ENCODE measurements around the gene KAT2B.
"Not testable (repeated sequence)": the region's sequence is repeated elsewhere in the genome, so short reads cannot be mapped to it uniquely, and the experiment has no call there.

DNA sequence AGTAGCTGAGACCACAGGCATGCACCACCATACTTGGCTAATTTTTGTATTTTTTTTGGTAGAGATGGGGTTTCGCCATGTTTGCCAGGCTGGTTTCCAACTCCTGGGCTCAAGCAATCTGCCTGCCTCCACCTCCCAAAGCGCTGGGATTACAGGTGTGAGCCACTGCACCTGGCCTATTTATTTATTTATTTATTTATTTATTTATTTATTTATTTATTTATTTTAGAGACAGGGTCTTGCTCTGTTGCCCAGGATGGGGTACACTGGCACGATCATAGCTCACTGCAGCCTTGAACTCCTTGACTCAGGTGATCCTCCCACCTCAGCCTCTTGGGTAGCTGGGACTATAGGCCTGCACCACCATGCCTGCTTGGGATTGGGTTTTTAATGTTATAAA, 4.9 kb downstream of the KAT2B start:
- TF ChIP-seq, protein P1, sequence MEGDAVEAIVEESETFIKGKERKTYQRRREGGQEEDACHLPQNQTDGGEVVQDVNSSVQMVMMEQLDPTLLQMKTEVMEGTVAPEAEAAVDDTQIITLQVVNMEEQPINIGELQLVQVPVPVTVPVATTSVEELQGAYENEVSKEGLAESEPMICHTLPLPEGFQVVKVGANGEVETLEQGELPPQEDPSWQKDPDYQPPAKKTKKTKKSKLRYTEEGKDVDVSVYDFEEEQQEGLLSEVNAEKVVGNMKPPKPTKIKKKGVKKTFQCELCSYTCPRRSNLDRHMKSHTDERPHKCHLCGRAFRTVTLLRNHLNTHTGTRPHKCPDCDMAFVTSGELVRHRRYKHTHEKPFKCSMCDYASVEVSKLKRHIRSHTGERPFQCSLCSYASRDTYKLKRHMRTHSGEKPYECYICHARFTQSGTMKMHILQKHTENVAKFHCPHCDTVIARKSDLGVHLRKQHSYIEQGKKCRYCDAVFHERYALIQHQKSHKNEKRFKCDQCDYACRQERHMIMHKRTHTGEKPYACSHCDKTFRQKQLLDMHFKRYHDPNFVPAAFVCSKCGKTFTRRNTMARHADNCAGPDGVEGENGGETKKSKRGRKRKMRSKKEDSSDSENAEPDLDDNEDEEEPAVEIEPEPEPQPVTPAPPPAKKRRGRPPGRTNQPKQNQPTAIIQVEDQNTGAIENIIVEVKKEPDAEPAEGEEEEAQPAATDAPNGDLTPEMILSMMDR (IDR thresholded peaks at IDR 0.05; ENCODE audit: poor library complexity, severe bottlenecking): not testable (repeated sequence)
- not testable (repeated sequence) for TF ChIP-seq MXI1 (conservative IDR thresholded peaks at IDR 0.05; ENCODE audit: poor library complexity, severe bottlenecking); POLR2AphosphoS5 (IDR thresholded peaks at IDR 0.05); EP300 (conservative IDR thresholded peaks at IDR 0.05; ENCODE audit: poor library complexity, severe bottlenecking); RAD21 (conservative IDR thresholded peaks at IDR 0.05); EZH2 (IDR thresholded peaks at IDR 0.05; ENCODE audit: borderline replicate concordance, insufficient read depth, low read length, poor library complexity, severe bottlenecking); TAF1 (IDR thresholded peaks at IDR 0.05; ENCODE audit: low read depth); SMC3 (conservative IDR thresholded peaks at IDR 0.05; ENCODE audit: poor library complexity)
- TF ChIP-seq, protein P2, sequence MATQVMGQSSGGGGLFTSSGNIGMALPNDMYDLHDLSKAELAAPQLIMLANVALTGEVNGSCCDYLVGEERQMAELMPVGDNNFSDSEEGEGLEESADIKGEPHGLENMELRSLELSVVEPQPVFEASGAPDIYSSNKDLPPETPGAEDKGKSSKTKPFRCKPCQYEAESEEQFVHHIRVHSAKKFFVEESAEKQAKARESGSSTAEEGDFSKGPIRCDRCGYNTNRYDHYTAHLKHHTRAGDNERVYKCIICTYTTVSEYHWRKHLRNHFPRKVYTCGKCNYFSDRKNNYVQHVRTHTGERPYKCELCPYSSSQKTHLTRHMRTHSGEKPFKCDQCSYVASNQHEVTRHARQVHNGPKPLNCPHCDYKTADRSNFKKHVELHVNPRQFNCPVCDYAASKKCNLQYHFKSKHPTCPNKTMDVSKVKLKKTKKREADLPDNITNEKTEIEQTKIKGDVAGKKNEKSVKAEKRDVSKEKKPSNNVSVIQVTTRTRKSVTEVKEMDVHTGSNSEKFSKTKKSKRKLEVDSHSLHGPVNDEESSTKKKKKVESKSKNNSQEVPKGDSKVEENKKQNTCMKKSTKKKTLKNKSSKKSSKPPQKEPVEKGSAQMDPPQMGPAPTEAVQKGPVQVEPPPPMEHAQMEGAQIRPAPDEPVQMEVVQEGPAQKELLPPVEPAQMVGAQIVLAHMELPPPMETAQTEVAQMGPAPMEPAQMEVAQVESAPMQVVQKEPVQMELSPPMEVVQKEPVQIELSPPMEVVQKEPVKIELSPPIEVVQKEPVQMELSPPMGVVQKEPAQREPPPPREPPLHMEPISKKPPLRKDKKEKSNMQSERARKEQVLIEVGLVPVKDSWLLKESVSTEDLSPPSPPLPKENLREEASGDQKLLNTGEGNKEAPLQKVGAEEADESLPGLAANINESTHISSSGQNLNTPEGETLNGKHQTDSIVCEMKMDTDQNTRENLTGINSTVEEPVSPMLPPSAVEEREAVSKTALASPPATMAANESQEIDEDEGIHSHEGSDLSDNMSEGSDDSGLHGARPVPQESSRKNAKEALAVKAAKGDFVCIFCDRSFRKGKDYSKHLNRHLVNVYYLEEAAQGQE (IDR thresholded peaks at IDR 0.05; ENCODE audit: borderline replicate concordance): not testable (repeated sequence)

All from neural cell (in vitro differentiated cells).